Stimulated activated CD8-positive, alpha-beta memory T cell treated with anti-CD3 and anti-CD28 coated beads, Interleukin-7, amount 100 ng/mL, for 48 hours (primary cell): ENCODE measurements around the gene DOP1B.
A peak's percentile ranks its signal among the peaks of the same experiment; 100 is the strongest.

Source experiments
- DNase-seq, 2 donors: peaks; one replicate each; pipeline ENCODE4 v3.0.0-alpha.2; 2020; ENCODE audit warnings: low read depth in 1 of 2; ENCODE audit errors: extremely low read depth in 1 of 2

DOP1B gene

DNA sequence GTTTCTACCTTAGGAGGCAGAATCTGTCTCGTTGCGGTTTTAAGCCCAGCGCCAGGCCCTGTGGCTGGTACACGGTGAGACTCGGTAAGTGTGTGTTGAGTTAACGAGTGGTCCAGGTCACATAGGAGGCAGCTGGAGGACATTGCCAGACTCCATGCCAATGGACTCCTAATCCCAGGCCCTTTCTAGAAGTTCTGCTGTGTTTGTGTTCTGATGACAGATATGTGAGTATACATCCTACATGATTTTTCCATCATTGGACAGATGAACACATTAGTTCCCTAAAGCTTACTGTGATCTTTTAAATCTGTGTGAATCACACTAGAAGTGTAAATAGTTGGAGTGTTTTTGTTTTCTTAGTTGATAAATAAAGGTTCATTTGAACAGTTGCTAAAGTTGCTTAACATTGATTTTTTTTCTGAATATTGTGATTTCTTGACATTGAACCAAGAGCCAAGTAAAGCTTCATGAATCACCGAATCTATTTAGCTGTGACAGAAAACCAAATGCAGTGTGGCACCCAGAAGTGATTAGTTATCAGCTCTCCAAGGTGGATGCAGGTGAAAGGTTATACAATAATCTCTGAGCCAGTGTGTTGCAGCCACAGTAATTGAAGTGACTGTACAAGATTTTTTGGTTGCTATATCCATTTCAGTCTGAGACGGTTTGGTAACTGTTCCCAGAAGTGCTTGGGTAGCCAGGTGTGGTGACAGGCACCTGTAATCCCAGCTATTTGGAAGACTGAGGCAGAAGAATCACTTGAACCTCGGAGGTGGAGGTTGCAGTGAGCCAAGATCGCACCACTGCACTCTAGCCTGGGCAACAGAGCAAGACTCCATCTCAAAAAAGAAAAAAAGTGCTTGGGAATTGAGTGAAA is 46.3 kb downstream of the DOP1B start:
- no peak for DNase-seq

DNA sequence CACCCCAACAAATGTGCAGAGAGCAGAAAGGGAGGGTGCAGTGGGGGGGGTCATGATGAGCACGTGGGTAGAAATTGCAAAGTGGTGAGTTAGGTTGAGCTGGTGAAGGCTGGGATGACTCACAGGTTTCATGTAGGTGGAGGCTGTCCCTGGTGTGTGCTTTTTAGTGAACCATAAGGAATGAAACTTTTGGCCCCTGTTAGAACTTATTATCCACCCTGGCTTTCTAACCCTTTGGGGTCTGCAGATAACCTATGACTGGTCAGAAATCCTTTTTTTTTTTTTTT is 46.9 kb downstream of the DOP1B start:
- peak in 1 of 2 donors; percentile 47 for DNase-seq

GRCh38 chr21:36204980-36205379 is 48.4 kb downstream of the DOP1B start:
- no peak for DNase-seq

GRCh38 chr21:36205962-36206361 is 49.3 kb downstream of the DOP1B start:
- DNase-seq = no peak
